HG03457 (cell line): ENCODE data around the gene ARHGAP15.

Source experiments
- ATAC-seq: cut with Tn5 transposase; IDR thresholded peaks from one replicate; pipeline ENCODE4 v1.9.1; 2021; ENCODE audit warnings: moderate number of reproducible peaks; ENCODE audit not compliant: unreplicated experiment

Gene ARHGAP15

GRCh38 chr2:143553261-143553660, 424.0 kb downstream of the ARHGAP15 start:
- no peak for ATAC-seq

- no peak for ATAC-seq
These were observed 429.4 kb downstream of the ARHGAP15 start for GRCh38 chr2:143558665-143559064.

- no peak for ATAC-seq
These were observed 429.9 kb downstream of the ARHGAP15 start for GRCh38 chr2:143559147-143559546.

- ATAC-seq, result no peak
These were observed 431.5 kb downstream of the ARHGAP15 start for GRCh38 chr2:143560724-143561123.

- ATAC-seq, result peak; percentile 93
These were observed 435.2 kb downstream of the ARHGAP15 start for GRCh38 chr2:143564419-143564818.

GRCh38 chr2:143571747-143572146, 442.5 kb downstream of the ARHGAP15 start:
- no peak for ATAC-seq

- ATAC-seq, result no peak
These were observed 443.2 kb downstream of the ARHGAP15 start for GRCh38 chr2:143572421-143572820.

GRCh38 chr2:143574069-143574468, 444.9 kb downstream of the ARHGAP15 start:
- no peak for ATAC-seq

GRCh38 chr2:143575340-143575739, 446.1 kb downstream of the ARHGAP15 start:
- no peak for ATAC-seq

GRCh38 chr2:143577489-143577888, 448.3 kb downstream of the ARHGAP15 start:
- no peak for ATAC-seq

GRCh38 chr2:143579456-143579855, 450.2 kb downstream of the ARHGAP15 start:
- ATAC-seq, result no peak

- no peak for ATAC-seq
These were observed 451.9 kb downstream of the ARHGAP15 start for GRCh38 chr2:143581134-143581533.

GRCh38 chr2:143582046-143582747, 453.0 kb downstream of the ARHGAP15 start:
- ATAC-seq, result no peak

- ATAC-seq, result no peak
These were observed 455.7 kb downstream of the ARHGAP15 start for GRCh38 chr2:143584936-143585335.

- no peak for ATAC-seq
These were observed 456.9 kb downstream of the ARHGAP15 start for GRCh38 chr2:143586119-143586518.

GRCh38 chr2:143588746-143589145, 459.5 kb downstream of the ARHGAP15 start:
- no peak for ATAC-seq

- ATAC-seq, result no peak
These were observed 464.9 kb downstream of the ARHGAP15 start for GRCh38 chr2:143594161-143594560.

GRCh38 chr2:143594745-143595144, 465.5 kb downstream of the ARHGAP15 start:
- ATAC-seq, result no peak

GRCh38 chr2:143600116-143600515, 470.9 kb downstream of the ARHGAP15 start:
- no peak for ATAC-seq

GRCh38 chr2:143601828-143602227, 472.6 kb downstream of the ARHGAP15 start:
- ATAC-seq, result no peak

- no peak for ATAC-seq
These were observed 473.9 kb downstream of the ARHGAP15 start for GRCh38 chr2:143603035-143603655.

GRCh38 chr2:143603846-143604565, 474.8 kb downstream of the ARHGAP15 start:
- no peak for ATAC-seq
